H1 (cell line): ENCODE data around the gene YY1AP1. TPM values are rescaled to one million over a fixed set of nuclear protein-coding genes. Genes with fewer than 3 reads are reported as not detected.
A peak's percentile ranks its signal among the peaks of the same experiment; 100 is the strongest.
"Not testable (repeated sequence)": the region's sequence is repeated elsewhere in the genome, so short reads cannot be mapped to it uniquely, and the experiment has no call there.

ENCODE experiments used
- CTCF ChIA-PET: fragments of 300-600 bp; sonication (Branson Sonifier 250); formaldehyde crosslinking; loops from one replicate; lab custom pipeline; 2021; ENCODE audit not compliant: partially characterized antibody; lab: Charles Lee
- POLR2A ChIA-PET: fragments of 300-600 bp; sonication (Branson Sonifier 250); formaldehyde crosslinking; loops from one replicate; lab custom pipeline; 2021; ENCODE audit warnings: inconsistent platforms; ENCODE audit not compliant: partially characterized antibody; lab: Charles Lee
- DNase-seq, 2 experiments: peaks; one replicate each; pipeline versions ENCODE4 v3.0.0 to v3.0.0-alpha.2; 2010 to 2022; ENCODE audit warnings: low spot score in 2 of 2, low read depth in 1 of 2, mixed read lengths in 1 of 2
- FAIRE-seq: peaks from 2 replicates; lab custom pipeline; 2011; peaks lifted over from hg19 to GRCh38; lab: Jason Lieb, UNC
- H2AFZ ChIP-seq: 2 replicates; pipeline ENCODE4 v1.8.1; 2012; ENCODE audit warnings: low read length, inconsistent platforms
- H2AK5ac ChIP-seq: 2 replicates; pipeline ENCODE4 v1.6.1; 2013; ENCODE audit warnings: low read depth, low read length
- H2BK120ac ChIP-seq: replicated peaks from 2 replicates; pipeline ENCODE3; 2013; ENCODE audit warnings: low read depth, low read length, inconsistent platforms
- H2BK12ac ChIP-seq: 2 replicates; pipeline ENCODE4 v1.6.1; 2013; ENCODE audit warnings: low read depth, low read length
- H2BK15ac ChIP-seq: 2 replicates; pipeline ENCODE4 v1.6.1; 2013; ENCODE audit warnings: low read length
- H2BK20ac ChIP-seq: 2 replicates; pipeline ENCODE4 v1.6.1; 2013; ENCODE audit warnings: low read length
- H2BK5ac ChIP-seq: 2 replicates; pipeline ENCODE4 v1.6.1; 2013; ENCODE audit warnings: low read depth, low read length
- H3K14ac ChIP-seq: 2 replicates; pipeline ENCODE4 v1.6.1; 2013; ENCODE audit warnings: inconsistent platforms; ENCODE audit not compliant: insufficient read length
- H3K18ac ChIP-seq: 2 replicates; pipeline ENCODE4 v1.6.1; 2013; ENCODE audit warnings: low read length; ENCODE audit errors: extremely low read depth
- H3K23ac ChIP-seq: 2 replicates; pipeline ENCODE4 v1.6.1; 2013; ENCODE audit warnings: inconsistent platforms; ENCODE audit not compliant: insufficient read length
- H3K23me2 ChIP-seq: 2 replicates; pipeline ENCODE4 v1.6.1; 2013; ENCODE audit warnings: low read depth, low read length
- H3K27ac ChIP-seq: 2 replicates; pipeline ENCODE4 v1.6.1; 2011; ENCODE audit warnings: low read depth, low read length, inconsistent platforms
- H3K27me3 ChIP-seq, 4 experiments: replicated peaks in 1 of 4; 1 replicate in 1 of 4; 2 replicates in 3 of 4; pipeline versions ENCODE4 v1.6.1 to v1.8.1; 2011 to 2013; ENCODE audit warnings: low read length in 3 of 4, mild to moderate bottlenecking in 3 of 4, inconsistent platforms in 2 of 4, mixed read lengths in 2 of 4, moderate library complexity in 1 of 4; ENCODE audit not compliant: control insufficient read depth in 3 of 4, insufficient read depth in 3 of 4; ENCODE audit errors: extremely low read depth in 1 of 4
- H3K36me3 ChIP-seq, 4 experiments: 2 replicates each; pipeline versions ENCODE4 v1.6.1 to v1.8.1; 2011 to 2013; ENCODE audit warnings: mild to moderate bottlenecking in 4 of 4, low read length in 3 of 4, moderate library complexity in 2 of 4, control low read depth in 1 of 4, inconsistent platforms in 1 of 4; ENCODE audit not compliant: insufficient read depth in 4 of 4, control insufficient read depth in 2 of 4
- H3K4ac ChIP-seq: replicated peaks from 2 replicates; pipeline ENCODE3; 2013; ENCODE audit warnings: low read length, low read depth, mixed read lengths, inconsistent platforms; ENCODE audit not compliant: insufficient read length
- H3K4me1 ChIP-seq, 4 experiments: replicated peaks in 1 of 4; 1 replicate in 1 of 4; 2 replicates in 3 of 4; pipeline versions ENCODE4 v1.6.1 to v1.8.1; 2011 to 2013; ENCODE audit warnings: low read length in 3 of 4, inconsistent platforms in 2 of 4, mixed read lengths in 1 of 4; ENCODE audit not compliant: insufficient read depth in 4 of 4, control insufficient read depth in 3 of 4
- H3K4me2 ChIP-seq, 2 experiments: 2 replicates each; pipeline versions ENCODE4 v1.6.1 to v1.8.1; 2011 to 2013; ENCODE audit warnings: low read depth in 2 of 2, low read length in 2 of 2, control low read depth in 1 of 2, inconsistent platforms in 1 of 2, mild to moderate bottlenecking in 1 of 2; ENCODE audit not compliant: insufficient read depth in 1 of 2
- H3K4me3 ChIP-seq, 4 experiments: fragments of 200-600, 300-600 bp in 1 of 4; sonication (generic), shearing (Covaris generic), sonication (Bioruptor Twin) in 1 of 4; 2 replicates each; pipeline versions ENCODE4 v1.5.1 to v1.8.1; 2011 to 2016; ENCODE audit warnings: low read length in 4 of 4, low read depth in 3 of 4, control low read depth in 2 of 4, inconsistent platforms in 2 of 4, mild to moderate bottlenecking in 2 of 4, mixed read lengths in 1 of 4, moderate library complexity in 1 of 4; ENCODE audit not compliant: insufficient read depth in 2 of 4; ENCODE audit errors: extremely low read depth in 1 of 4
- H3K56ac ChIP-seq: replicated peaks from 2 replicates; pipeline ENCODE3; 2013; ENCODE audit warnings: low read depth, mild to moderate bottlenecking, mixed read lengths, low read length, inconsistent platforms; ENCODE audit not compliant: insufficient read length
- H3K79me1 ChIP-seq: 2 replicates; pipeline ENCODE4 v1.6.1; 2013; ENCODE audit warnings: low read depth, low read length, control low read depth
- H3K79me2 ChIP-seq, 2 experiments: 2 replicates each; pipeline versions ENCODE4 v1.6.1 to v1.8.1; 2012 to 2013; ENCODE audit warnings: low read length in 2 of 2, mild to moderate bottlenecking in 2 of 2, inconsistent platforms in 1 of 2; ENCODE audit not compliant: insufficient read depth in 2 of 2, control insufficient read depth in 1 of 2
- H3K9ac ChIP-seq, 4 experiments: replicated peaks in 1 of 4; 1 replicate in 1 of 4; 2 replicates in 3 of 4; pipeline versions ENCODE4 v1.6.1 to v1.8.1; 2011 to 2013; ENCODE audit warnings: low read depth in 3 of 4, low read length in 3 of 4, control low read depth in 2 of 4, mild to moderate bottlenecking in 2 of 4, moderate library complexity in 2 of 4, inconsistent platforms in 1 of 4; ENCODE audit errors: extremely low read depth in 1 of 4
- H3K9me3 ChIP-seq, 2 experiments: 2 replicates each; pipeline versions ENCODE4 v1.6.1 to v1.8.1; 2012 to 2013; ENCODE audit warnings: mild to moderate bottlenecking in 2 of 2, moderate library complexity in 2 of 2, control low read depth in 1 of 2, inconsistent platforms in 1 of 2, low read depth in 1 of 2, low read length in 1 of 2, mixed read lengths in 1 of 2; ENCODE audit not compliant: insufficient read depth in 2 of 2
- H4K20me1 ChIP-seq, 2 experiments: replicated peaks in 1 of 2; 2 replicates each; pipeline versions ENCODE3 to v1.8.1; 2011 to 2013; ENCODE audit warnings: inconsistent platforms in 2 of 2, low read length in 2 of 2, mild to moderate bottlenecking in 1 of 2; ENCODE audit not compliant: insufficient read depth in 2 of 2, control insufficient read depth in 1 of 2
- H4K5ac ChIP-seq: 2 replicates; pipeline ENCODE4 v1.6.1; 2013; ENCODE audit warnings: low read length, low read depth, mixed read lengths, inconsistent platforms; ENCODE audit not compliant: insufficient read length
- H4K8ac ChIP-seq: 2 replicates; pipeline ENCODE4 v1.8.0; 2013; ENCODE audit warnings: mild to moderate bottlenecking, moderate library complexity, low read length, inconsistent platforms; ENCODE audit not compliant: insufficient read depth; ENCODE audit errors: extremely low read depth
- H4K91ac ChIP-seq: replicated peaks from 2 replicates; pipeline ENCODE3; 2013; ENCODE audit warnings: low read length, mixed read lengths, inconsistent platforms; ENCODE audit not compliant: insufficient read length
- KDM1A ChIP-seq: fragments of 200-600, 300-600 bp; sonication (generic); IDR thresholded peaks from 2 replicates; pipeline ENCODE4 v1.7.1; 2016; ENCODE audit warnings: mild to moderate bottlenecking, low read length, borderline replicate concordance
- RAD21 ChIP-seq, 2 experiments: IDR thresholded peaks in 1 of 2; conservative IDR thresholded peaks in 1 of 2; 2 replicates each; pipeline ENCODE4 v1.6.1; 2011; ENCODE audit warnings: low read depth in 2 of 2, low read length in 2 of 2, improper control_type of control experiment in 1 of 2, inconsistent platforms in 1 of 2, mild to moderate bottlenecking in 1 of 2, moderate library complexity in 1 of 2
- WGBS, 2 experiments: shearing (Covaris generic) in 1 of 2; methylation state at CpG; one replicate each; pipeline versions ENCODE4 v1.1.6 to v1.1.7; 2013 to 2015; ENCODE audit warnings: low lambda C conversion rate in 2 of 2, mixed read lengths in 2 of 2, inconsistent platforms in 1 of 2, low coverage in 1 of 2, missing lambda C conversion rate in 1 of 2; ENCODE audit not compliant: insufficient replicate concordance in 2 of 2, insufficient coverage in 1 of 2, insufficient read length in 1 of 2; ENCODE audit errors: extremely low coverage in 1 of 2, missing lambda C conversion rate in 1 of 2; 5-methylcytosine and 5-hydroxymethylcytosine counted together
- polyA plus RNA-seq, 7 experiments: library from polyadenylated mRNA; depleted of rRNA in 3 of 7; stranded (reverse) in 5 of 7; unstranded in 2 of 7; fragments of >200 nt in 5 of 7; fragments of 200-250 nt in 2 of 7; gene quantifications; 1 replicate in 5 of 7; 2 replicates in 1 of 7; 4 replicates in 1 of 7; pipeline versions ENCODE4 v1.2.1 to v1.2.3, GENCODE V29; 2011 to 2013; ENCODE audit warnings: missing spikeins in 2 of 7, mixed read lengths in 2 of 7
- total RNA-seq: library from RNA; stranded (reverse); fragmentation: NEBNext Ultra II Directional; extraction: Animal tissue kit (Norgen Biotek cat#: 25700); gene quantifications from 2 replicates; pipeline ENCODE4 v1.2.1, GENCODE V29; 2021
- TF ChIP-seq, protein P1 (sequence below), 3 experiments: IDR thresholded peaks; 1 replicate in 2 of 3; 2 replicates in 1 of 3; pipeline versions ENCODE4 v1.5.1 to v1.6.1; 2011; ENCODE audit warnings: low read length in 3 of 3, mild to moderate bottlenecking in 3 of 3, inconsistent platforms in 2 of 3, low read depth in 1 of 3, moderate library complexity in 1 of 3; ENCODE audit not compliant: insufficient read depth in 1 of 3; ENCODE audit errors: control extremely low read depth in 1 of 3

Gene YY1AP1
- total and polyA plus RNA-seq, 2 of the 8 experiments (the other 6 are each of a cell fraction or from before 2014, with no cell fraction given): 44.2 to 48.6 TPM

DNA sequence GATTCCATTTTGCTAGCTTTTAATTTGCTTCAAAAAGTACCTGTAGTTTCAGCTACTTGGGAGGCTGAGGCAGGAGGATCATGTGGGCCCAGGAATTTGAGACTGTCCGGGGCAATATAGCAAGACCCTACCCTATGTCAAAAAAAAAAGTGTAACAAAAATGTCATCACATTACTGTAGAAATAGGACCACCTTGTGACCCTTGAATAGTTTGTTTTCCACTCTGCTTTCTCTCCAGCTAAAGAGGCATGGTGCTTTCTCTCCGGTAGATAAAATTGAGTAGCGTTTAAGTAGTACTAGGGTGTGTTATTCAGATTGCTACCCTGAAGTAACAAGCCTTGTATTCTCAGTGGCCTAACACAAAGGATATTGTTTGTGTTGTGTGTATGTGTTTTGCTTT lies 24.1 kb upstream of the YY1AP1 start:
- H3K14ac ChIP-seq, H2BK12ac ChIP-seq, POLR2A ChIA-PET, H2BK5ac ChIP-seq, H3K18ac ChIP-seq, FAIRE-seq, H3K4me1 ChIP-seq, DNase-seq, H3K23me2 ChIP-seq, H3K4me3 ChIP-seq, H3K4me2 ChIP-seq, H3K9ac ChIP-seq, H2BK20ac ChIP-seq, H3K4ac ChIP-seq, H3K79me1 ChIP-seq, H3K23ac ChIP-seq, H2AK5ac ChIP-seq, H3K27me3 ChIP-seq, H3K79me2 ChIP-seq, H3K56ac ChIP-seq, H2BK15ac ChIP-seq, H4K20me1 ChIP-seq, H3K9me3 ChIP-seq, H2BK120ac ChIP-seq, H4K91ac ChIP-seq, H4K5ac ChIP-seq, H4K8ac ChIP-seq, H2AFZ ChIP-seq, H3K27ac ChIP-seq: not testable (repeated sequence)
- WGBS, 2 experiments: 90% methylated on average over 3 of the region's 3 CpGs; no CpG with 5 or more reads in 1 of the 2 experiments
- CTCF ChIA-PET: interaction anchor here (0.6 to 0.8 kb wide), 4 partner anchors 10 to 32 kb away, joined by 3 read pairs; no protein-coding TSS in a partner anchor
- TF ChIP-seq KDM1A (0 out of 2 replicates have a peak, but pooled peaks have one; percentile 29), RAD21 (IDR thresholded peaks at IDR 0.05 in 1 of 2, conservative IDR thresholded peaks at IDR 0.05 in 1 of 2; ENCODE audit: low read depth in 2 of 2, low read length in 2 of 2) (peak; percentile 45 to 47)
- TF ChIP-seq, protein P1, sequence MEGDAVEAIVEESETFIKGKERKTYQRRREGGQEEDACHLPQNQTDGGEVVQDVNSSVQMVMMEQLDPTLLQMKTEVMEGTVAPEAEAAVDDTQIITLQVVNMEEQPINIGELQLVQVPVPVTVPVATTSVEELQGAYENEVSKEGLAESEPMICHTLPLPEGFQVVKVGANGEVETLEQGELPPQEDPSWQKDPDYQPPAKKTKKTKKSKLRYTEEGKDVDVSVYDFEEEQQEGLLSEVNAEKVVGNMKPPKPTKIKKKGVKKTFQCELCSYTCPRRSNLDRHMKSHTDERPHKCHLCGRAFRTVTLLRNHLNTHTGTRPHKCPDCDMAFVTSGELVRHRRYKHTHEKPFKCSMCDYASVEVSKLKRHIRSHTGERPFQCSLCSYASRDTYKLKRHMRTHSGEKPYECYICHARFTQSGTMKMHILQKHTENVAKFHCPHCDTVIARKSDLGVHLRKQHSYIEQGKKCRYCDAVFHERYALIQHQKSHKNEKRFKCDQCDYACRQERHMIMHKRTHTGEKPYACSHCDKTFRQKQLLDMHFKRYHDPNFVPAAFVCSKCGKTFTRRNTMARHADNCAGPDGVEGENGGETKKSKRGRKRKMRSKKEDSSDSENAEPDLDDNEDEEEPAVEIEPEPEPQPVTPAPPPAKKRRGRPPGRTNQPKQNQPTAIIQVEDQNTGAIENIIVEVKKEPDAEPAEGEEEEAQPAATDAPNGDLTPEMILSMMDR (IDR thresholded peaks at IDR 0.05; ENCODE audit: control extremely low read depth in 1 of 3, insufficient read depth in 1 of 3, low read depth in 1 of 3, low read length in 3 of 3): peak in 1 of 3 experiments; percentile 18; a peak in 1 of 4 replicates
- H3K36me3 ChIP-seq: peaks cover 4 to 12% (median 6%) of the 10 kb centered on the region in 4 experiments; a peak in 4 of 8 replicates
